DMS79 treated with DMSO at 0.1 percent for 48 hours (cell line): ENCODE measurements around the gene MYMK.

Experiments
- DNase-seq: peaks from one replicate; lab custom pipeline; 2025; lab: John Stamatoyannopoulos, UW

The MYMK gene

GRCh38 chr9:133558191-133559126, 33.7 kb upstream of the MYMK start:
- DNase-seq: no peak

- no peak for DNase-seq
Observed at GRCh38 chr9:133557581-133557980, 32.8 kb upstream of the MYMK start.

GRCh38 chr9:133556354-133556753, 31.6 kb upstream of the MYMK start:
- DNase-seq: no peak

- DNase-seq: no peak
Observed at GRCh38 chr9:133554729-133555128, 30.0 kb upstream of the MYMK start.

GRCh38 chr9:133553973-133554713, 29.4 kb upstream of the MYMK start:
- no peak for DNase-seq

- DNase-seq: no peak
Observed at GRCh38 chr9:133553123-133553522, 28.4 kb upstream of the MYMK start.

GRCh38 chr9:133552236-133552635, 27.5 kb upstream of the MYMK start:
- no peak for DNase-seq

- DNase-seq: no peak
Observed at GRCh38 chr9:133551446-133551845, 26.7 kb upstream of the MYMK start.

GRCh38 chr9:133547116-133547515, 22.4 kb upstream of the MYMK start:
- DNase-seq: no peak

GRCh38 chr9:133546287-133546680, 21.5 kb upstream of the MYMK start:
- no peak for DNase-seq

- DNase-seq: no peak
Observed at GRCh38 chr9:133545494-133546286, 20.9 kb upstream of the MYMK start.

GRCh38 chr9:133543772-133544467, 19.2 kb upstream of the MYMK start:
- DNase-seq: no peak

GRCh38 chr9:133542002-133542401, 17.2 kb upstream of the MYMK start:
- DNase-seq: no peak

- DNase-seq: no peak
Observed at GRCh38 chr9:133540698-133541025, 15.9 kb upstream of the MYMK start.

- no peak for DNase-seq
Observed at GRCh38 chr9:133539991-133540697, 15.4 kb upstream of the MYMK start.

- no peak for DNase-seq
Observed at GRCh38 chr9:133538851-133539833, 14.4 kb upstream of the MYMK start.

- no peak for DNase-seq
Observed at GRCh38 chr9:133538176-133538575, 13.4 kb upstream of the MYMK start.

- DNase-seq: no peak
Observed at GRCh38 chr9:133537257-133537656, 12.5 kb upstream of the MYMK start.

- DNase-seq: no peak
Observed at GRCh38 chr9:133536536-133536935, 11.8 kb upstream of the MYMK start.

- no peak for DNase-seq
Observed at GRCh38 chr9:133536080-133536479, 11.3 kb upstream of the MYMK start.
